H9 (cell line): ENCODE results near the gene RDH12. TPM values are rescaled to one million over a fixed set of nuclear protein-coding genes. Genes with fewer than 3 reads are reported as not detected.

ENCODE experiments used
- DNase-seq: peaks from one replicate; pipeline ENCODE4 v3.0.0-alpha.2; 2017
- H2AFZ ChIP-seq: one replicate; pipeline ENCODE4 v1.6.1; 2013; ENCODE audit warnings: mild to moderate bottlenecking, low read length, control low read depth, moderate library complexity
- H2AK5ac ChIP-seq: 2 replicates; pipeline ENCODE4 v1.6.1; 2013; ENCODE audit warnings: low read length, control low read depth, mixed read lengths; ENCODE audit not compliant: insufficient read length
- H2BK120ac ChIP-seq: one replicate; pipeline ENCODE4 v1.6.1; 2013; ENCODE audit warnings: low read depth, mild to moderate bottlenecking, low read length, control low read depth, inconsistent platforms; ENCODE audit not compliant: poor library complexity, severe bottlenecking
- H2BK12ac ChIP-seq: 2 replicates; pipeline ENCODE4 v1.6.1; 2013; ENCODE audit warnings: low read length, control low read depth, mixed read lengths, low read depth; ENCODE audit not compliant: insufficient read length
- H2BK15ac ChIP-seq: 2 replicates; pipeline ENCODE4 v1.6.1; 2013; ENCODE audit warnings: low read depth, low read length, control low read depth
- H2BK20ac ChIP-seq: one replicate; pipeline ENCODE4 v1.6.1; 2013; ENCODE audit warnings: low read depth, mild to moderate bottlenecking, low read length, control low read depth, inconsistent platforms; ENCODE audit not compliant: poor library complexity, severe bottlenecking
- H2BK5ac ChIP-seq: 2 replicates; pipeline ENCODE4 v1.6.1; 2013; ENCODE audit warnings: low read length, control low read depth, mixed read lengths; ENCODE audit not compliant: insufficient read length
- H3K14ac ChIP-seq: 2 replicates; pipeline ENCODE4 v1.6.1; 2013; ENCODE audit warnings: low read length, control low read depth; ENCODE audit not compliant: insufficient read depth
- H3K18ac ChIP-seq: 2 replicates; pipeline ENCODE4 v1.6.1; 2013; ENCODE audit warnings: low read depth, mild to moderate bottlenecking, mixed read lengths, low read length, control low read depth; ENCODE audit not compliant: insufficient read length
- H3K23ac ChIP-seq: 2 replicates; pipeline ENCODE4 v1.6.1; 2013; ENCODE audit warnings: low read length, control low read depth, mixed read lengths, low read depth; ENCODE audit not compliant: insufficient read length
- H3K23me2 ChIP-seq: 2 replicates; pipeline ENCODE4 v1.6.1; 2013; ENCODE audit warnings: low read depth, mild to moderate bottlenecking, mixed read lengths, low read length, control low read depth; ENCODE audit not compliant: insufficient read length, poor library complexity, severe bottlenecking
- H3K27ac ChIP-seq: 2 replicates; pipeline ENCODE4 v1.5.1; 2013; ENCODE audit warnings: low read length, control low read depth, mixed read lengths, low read depth; ENCODE audit not compliant: insufficient read length
- H3K27me3 ChIP-seq: 2 replicates; pipeline ENCODE4 v1.6.1; 2013; ENCODE audit warnings: low read length, control low read depth, inconsistent platforms; ENCODE audit not compliant: insufficient read depth
- H3K4ac ChIP-seq: 2 replicates; pipeline ENCODE4 v1.6.1; 2013; ENCODE audit warnings: low read depth, mild to moderate bottlenecking, control low read depth, inconsistent platforms, low read length, moderate library complexity
- H3K4me1 ChIP-seq: 2 replicates; pipeline ENCODE4 v1.6.1; 2013; ENCODE audit warnings: low read length, control low read depth, inconsistent platforms; ENCODE audit not compliant: insufficient read depth
- H3K4me2 ChIP-seq: 2 replicates; pipeline ENCODE4 v1.6.1; 2013; ENCODE audit warnings: low read length, control low read depth, mixed read lengths; ENCODE audit not compliant: insufficient read length, insufficient read depth
- H3K56ac ChIP-seq: 2 replicates; pipeline ENCODE4 v1.6.1; 2013; ENCODE audit warnings: low read depth, mild to moderate bottlenecking, mixed read lengths, low read length, control low read depth; ENCODE audit not compliant: insufficient read length
- H3K79me1 ChIP-seq: 2 replicates; pipeline ENCODE4 v1.6.1; 2013; ENCODE audit warnings: low read depth, mild to moderate bottlenecking, moderate library complexity, low read length, control low read depth, inconsistent platforms; ENCODE audit not compliant: insufficient read depth, poor library complexity, severe bottlenecking
- H3K79me2 ChIP-seq: 2 replicates; pipeline ENCODE4 v1.6.1; 2013; ENCODE audit warnings: low read length, control low read depth, inconsistent platforms; ENCODE audit not compliant: insufficient read depth
- H3K9ac ChIP-seq: 2 replicates; pipeline ENCODE4 v1.6.1; 2013; ENCODE audit warnings: low read length, control low read depth, mixed read lengths; ENCODE audit not compliant: insufficient read length; ENCODE audit errors: extremely low read depth
- H3K9me3 ChIP-seq: one replicate; pipeline ENCODE4 v1.6.1; 2013; ENCODE audit warnings: low read depth, low read length, inconsistent platforms; ENCODE audit not compliant: control insufficient read depth
- H3T11ph ChIP-seq: one replicate; pipeline ENCODE4 v1.6.1; 2013; ENCODE audit warnings: mild to moderate bottlenecking, low read length, control low read depth, inconsistent platforms
- H4K20me1 ChIP-seq: one replicate; pipeline ENCODE4 v1.6.1; 2013; ENCODE audit not compliant: control insufficient read depth, insufficient read length, insufficient read depth
- H4K5ac ChIP-seq: 2 replicates; pipeline ENCODE4 v1.6.1; 2013; ENCODE audit warnings: low read depth, mild to moderate bottlenecking, mixed read lengths, low read length, control low read depth; ENCODE audit not compliant: insufficient read length
- H4K8ac ChIP-seq: replicated peaks from 2 replicates; pipeline ENCODE4 v1.6.1; 2013; ENCODE audit warnings: low read length, control low read depth, mixed read lengths, low read depth; ENCODE audit not compliant: insufficient read length
- H4K91ac ChIP-seq: 2 replicates; pipeline ENCODE4 v1.6.1; 2013; ENCODE audit warnings: low read depth, mild to moderate bottlenecking, moderate library complexity, mixed read lengths, low read length, control low read depth; ENCODE audit not compliant: insufficient read length
- H3K27ac Mint-ChIP-seq, 3 experiments: 2 replicates in 2 of 3; 3 replicates in 1 of 3; pipeline ENCODE4 v1.8.0; 2020 to 2021; ENCODE audit warnings: mixed read lengths in 3 of 3, mild to moderate bottlenecking in 1 of 3, moderate library complexity in 1 of 3
- H3K27me3 Mint-ChIP-seq: 2 replicates; pipeline ENCODE4 v1.8.0; 2021; ENCODE audit warnings: low read depth, mild to moderate bottlenecking, moderate library complexity, mixed read lengths
- H3K36me3 Mint-ChIP-seq, 3 experiments: 2 replicates in 2 of 3; 3 replicates in 1 of 3; pipeline ENCODE4 v1.8.0; 2020 to 2021; ENCODE audit warnings: low read depth in 3 of 3, mixed read lengths in 3 of 3; ENCODE audit not compliant: insufficient read depth in 1 of 3
- H3K4me1 Mint-ChIP-seq, 2 experiments: 2 replicates each; pipeline ENCODE4 v1.8.0; 2020; ENCODE audit warnings: mixed read lengths in 2 of 2
- H3K4me3 Mint-ChIP-seq, 2 experiments: 2 replicates in 1 of 2; 3 replicates in 1 of 2; pipeline ENCODE4 v1.8.0; 2020 to 2021; ENCODE audit warnings: mild to moderate bottlenecking in 2 of 2, mixed read lengths in 2 of 2, moderate library complexity in 1 of 2
- H3K9me3 Mint-ChIP-seq, 2 experiments: 2 replicates in 1 of 2; 3 replicates in 1 of 2; pipeline ENCODE4 v1.8.0; 2020; ENCODE audit warnings: mild to moderate bottlenecking in 2 of 2, mixed read lengths in 2 of 2, moderate library complexity in 1 of 2
- CTCF ChIP-seq: fragments of 200-600 bp; sonication (generic); conservative IDR thresholded peaks from 3 replicates; pipeline ENCODE4 v1.8.0; 2021; ENCODE audit warnings: antibody characterized with exemption, mild to moderate bottlenecking
- WGBS: extraction: QIAGEN DNeasy Blood & Tissue Kit; methylation state at CpG from one replicate; pipeline ENCODE4 v1.1.7; 2013; ENCODE audit warnings: missing lambda C conversion rate, low lambda C conversion rate, mixed read lengths; ENCODE audit not compliant: insufficient read length; ENCODE audit errors: extremely low coverage; 5-methylcytosine and 5-hydroxymethylcytosine counted together
- total RNA-seq: library from RNA; stranded (reverse); gene quantifications from 2 replicates; pipeline ENCODE4 v1.2.1, GENCODE V29; 2021

The RDH12 gene
- total RNA-seq, 1 experiment from 2014 or later = 0.74 TPM

GRCh38 chr14:67738740-67739504, 37.2 kb downstream of the RDH12 start:
- no peaks in the 10 kb centered on the region for H3K27me3 ChIP-seq
- H3K9me3 ChIP-seq = no peaks in the 10 kb centered on the region
- H3K9me3 Mint-ChIP-seq = no peaks in the 10 kb centered on the region
- H3K79me2 ChIP-seq = no peaks in the 10 kb centered on the region
- no peak overlapping the region for H3T11ph ChIP-seq
- no peak overlapping the region for H2BK120ac ChIP-seq
- H4K8ac ChIP-seq = no peak overlapping the region
- H3K36me3 Mint-ChIP-seq = no peaks in the 10 kb centered on the region; a peak in 1 of 7 replicates
- H3K4me1 ChIP-seq = no peaks in the 10 kb centered on the region
- H2AK5ac ChIP-seq = no peak overlapping the region
- no CpG with 5 or more reads among the region's 12 CpGs for WGBS
- no peak overlapping the region for H2BK12ac ChIP-seq
- TF ChIP-seq CTCF = no peak
- H3K14ac ChIP-seq = no peak overlapping the region
- H2AFZ ChIP-seq = peak overlapping the region; percentile 37
- no peak overlapping the region for H3K9ac ChIP-seq
- DNase-seq = no peak
- H4K91ac ChIP-seq = no peak overlapping the region
- H3K23me2 ChIP-seq = no peaks in the 10 kb centered on the region
- H2BK5ac ChIP-seq = no peak overlapping the region
- no peak overlapping the region for H3K23ac ChIP-seq
- H3K56ac ChIP-seq = no peak overlapping the region
- H2BK15ac ChIP-seq = no peak overlapping the region
- H3K27ac ChIP-seq = no peak overlapping the region
- H3K79me1 ChIP-seq = no peaks in the 10 kb centered on the region
- no peaks in the 10 kb centered on the region for H3K4me1 Mint-ChIP-seq
- H4K5ac ChIP-seq = no peak overlapping the region
- H3K4ac ChIP-seq = no peak overlapping the region
- no peak overlapping the region for H2BK20ac ChIP-seq
- H3K18ac ChIP-seq = no peak overlapping the region
- H3K27me3 Mint-ChIP-seq = no peaks in the 10 kb centered on the region; the same call in none of the 2 replicates
- H3K4me3 Mint-ChIP-seq = no peak overlapping the region
- no peak overlapping the region for H3K27ac Mint-ChIP-seq
- no peak overlapping the region for H3K4me2 ChIP-seq
- no peaks in the 10 kb centered on the region for H4K20me1 ChIP-seq
